GM23248 (cell line): ENCODE data around the gene RAB3GAP1. TPM values are rescaled to one million over a fixed set of nuclear protein-coding genes. Genes with fewer than 3 reads are reported as not detected.

ENCODE experiments used
- DNase-seq: peaks from one replicate; pipeline ENCODE4 v3.0.0-alpha.2; 2015
- H2AFZ ChIP-seq: fragments of 200-600 bp; sonication (generic); 2 replicates; pipeline ENCODE4 v1.6.1; 2016; ENCODE audit warnings: antibody characterized with exemption
- H3F3A ChIP-seq: fragments of 200-600 bp; sonication (generic); 2 replicates; pipeline ENCODE4 v1.6.1; 2016; ENCODE audit warnings: mild to moderate bottlenecking, antibody characterized with exemption, mixed run types; ENCODE audit not compliant: insufficient read depth
- H3K27ac ChIP-seq: fragments of 200-600 bp; sonication (generic); 2 replicates; pipeline ENCODE4 v1.5.1; 2016; ENCODE audit warnings: mild to moderate bottlenecking
- H3K27me3 ChIP-seq: fragments of 200-600 bp; sonication (generic); replicated peaks from 2 replicates; pipeline ENCODE4 v1.6.1; 2016; ENCODE audit warnings: mild to moderate bottlenecking; ENCODE audit not compliant: insufficient read depth
- H3K36me3 ChIP-seq: fragments of 200-600 bp; sonication (generic); 2 replicates; pipeline ENCODE4 v1.6.1; 2016; ENCODE audit warnings: low read depth, mild to moderate bottlenecking
- H3K4me1 ChIP-seq: fragments of 200-600 bp; sonication (generic); 2 replicates; pipeline ENCODE4 v1.6.1; 2016; ENCODE audit warnings: mild to moderate bottlenecking; ENCODE audit not compliant: insufficient read depth
- H3K4me2 ChIP-seq: fragments of 200-600 bp; sonication (generic); one replicate; pipeline ENCODE4 v1.6.1; 2016; ENCODE audit warnings: mild to moderate bottlenecking; ENCODE audit not compliant: unreplicated experiment
- H3K4me3 ChIP-seq: fragments of 200-600 bp; sonication (generic); 2 replicates; pipeline ENCODE4 v1.5.1; 2016; ENCODE audit warnings: mild to moderate bottlenecking
- H3K79me2 ChIP-seq: fragments of 200-600 bp; sonication (generic); 2 replicates; pipeline ENCODE4 v1.6.1; 2016; ENCODE audit warnings: mild to moderate bottlenecking; ENCODE audit not compliant: insufficient read depth
- H3K9ac ChIP-seq: fragments of 200-600 bp; sonication (generic); 2 replicates; pipeline ENCODE4 v1.6.1; 2016; ENCODE audit warnings: mild to moderate bottlenecking
- H3K9me2 ChIP-seq: fragments of 200-600 bp; sonication (generic); 2 replicates; pipeline ENCODE4 v1.6.1; 2016; ENCODE audit warnings: mixed run types, mild to moderate bottlenecking, moderate library complexity; ENCODE audit not compliant: insufficient read depth
- H3K9me3 ChIP-seq: fragments of 200-600 bp; sonication (generic); one replicate; pipeline ENCODE4 v1.6.1; 2017; ENCODE audit warnings: low read depth
- H4K20me1 ChIP-seq: fragments of 200-600 bp; sonication (generic); 2 replicates; pipeline ENCODE4 v1.6.0; 2016; ENCODE audit not compliant: insufficient read depth
- EZH2 ChIP-seq: fragments of 200-600 bp; sonication (generic); IDR thresholded peaks from 2 replicates; pipeline ENCODE4 v1.6.1; 2018; ENCODE audit warnings: antibody characterized with exemption, mild to moderate bottlenecking; ENCODE audit not compliant: insufficient read depth, poor library complexity, severe bottlenecking
- EZH2phosphoT487 ChIP-seq: fragments of 200-600 bp; sonication (generic); IDR thresholded peaks from 2 replicates; pipeline ENCODE4 v1.6.1; 2018; ENCODE audit warnings: antibody characterized with exemption, moderate library complexity, mild to moderate bottlenecking, low read depth; ENCODE audit not compliant: insufficient read depth
- WGBS, 2 experiments: methylation state at CpG; one replicate each; pipeline ENCODE4 v1.1.6; 2015 to 2017; ENCODE audit warnings: low lambda C conversion rate in 2 of 2, low coverage in 1 of 2; ENCODE audit errors: missing lambda C conversion rate in 2 of 2; 5-methylcytosine and 5-hydroxymethylcytosine counted together
- in situ Hi-C: fragments of 300-500 bp; cut with MboI; formaldehyde crosslinking; loops from 2 replicates; pipeline ENCODE4 v1.15.0; 2020
- polyA plus RNA-seq: library from polyadenylated mRNA; unstranded; fragments of >200 nt; fragmentation: Nextera tagmentation; extraction: Ambion mirVana; gene quantifications from 2 replicates; pipeline ENCODE4 v1.2.1, GENCODE V29; 2016
- total RNA-seq: library from RNA; depleted of rRNA; stranded (reverse); fragments of >200 nt; shearing (Covaris generic); gene quantifications from 2 replicates; pipeline ENCODE4 v1.2.3, GENCODE V29; 2014

RAB3GAP1 gene
- total and polyA plus RNA-seq, 2 experiments from 2014 or later, result 35.5 to 72.1 TPM

- no peaks in the 10 kb centered on the region for H3K4me1 ChIP-seq
- H3K9me3 ChIP-seq, result no peaks in the 10 kb centered on the region
- H2AFZ ChIP-seq, result no peak overlapping the region
- no peaks in the 10 kb centered on the region for H3K27me3 ChIP-seq
- H3K4me2 ChIP-seq, result no peak overlapping the region
- no peaks in the 10 kb centered on the region; the same call in 1 of the 2 replicates for H4K20me1 ChIP-seq
- DNase-seq, result no peak
- TF ChIP-seq EZH2phosphoT487, result no peak
- no peak for TF ChIP-seq EZH2
- no peaks in the 10 kb centered on the region for H3F3A ChIP-seq
- in situ Hi-C loops, result no loop called here
- H3K36me3 ChIP-seq, result peaks cover 40% of the 10 kb centered on the region
- no peaks in the 10 kb centered on the region for H3K9me2 ChIP-seq
- H3K4me3 ChIP-seq, result no peak overlapping the region
- H3K79me2 ChIP-seq, result peaks cover 72% of the 10 kb centered on the region
- H3K27ac ChIP-seq, result no peak overlapping the region
- H3K9ac ChIP-seq, result no peak overlapping the region
Measured at GRCh38 chr2:135140606-135141005, 88.5 kb downstream of the RAB3GAP1 start.

- Histone ChIP-seq H3F3A (no peaks in the 10 kb centered on the region), H3K79me2 (peaks cover 84% of the 10 kb centered on the region), H2AFZ (no peak overlapping the region), H3K4me3 (no peak overlapping the region), H3K9me2 (no peaks in the 10 kb centered on the region), H3K9ac (no peak overlapping the region), H3K4me2 (no peak overlapping the region), H4K20me1 (peaks cover 4% of the 10 kb centered on the region; the same call in 1 of the 2 replicates), H3K36me3 (peaks cover 29% of the 10 kb centered on the region), H3K27me3 (no peaks in the 10 kb centered on the region), H3K9me3 (no peaks in the 10 kb centered on the region), H3K4me1 (no peaks in the 10 kb centered on the region), H3K27ac (no peak overlapping the region)
- in situ Hi-C loops, result no loop called here
- TF ChIP-seq EZH2 (no peak), EZH2phosphoT487 (no peak)
- DNase-seq, result no peak
- WGBS, 2 experiments, result 100% methylated on average over 1 of the region's 1 CpG
Measured at GRCh38 chr2:135142323-135142722, 90.2 kb downstream of the RAB3GAP1 start.

- no peak overlapping the region for H3K27ac ChIP-seq
- H2AFZ ChIP-seq, result no peak overlapping the region
- no peak overlapping the region for H3K4me2 ChIP-seq
- H3K9me3 ChIP-seq, result no peaks in the 10 kb centered on the region
- in situ Hi-C loops, result no loop called here
- H3K36me3 ChIP-seq, result peaks cover 23% of the 10 kb centered on the region
- no peaks in the 10 kb centered on the region for H3K27me3 ChIP-seq
- peaks cover 9% of the 10 kb centered on the region; the same call in 1 of the 2 replicates for H4K20me1 ChIP-seq
- WGBS, 2 experiments, result 92 to 93% methylated on average over 2 of the region's 2 CpGs
- no peak overlapping the region for H3K9ac ChIP-seq
- no peaks in the 10 kb centered on the region for H3K9me2 ChIP-seq
- no peak for TF ChIP-seq EZH2phosphoT487
- TF ChIP-seq EZH2, result no peak
- peaks cover 95% of the 10 kb centered on the region for H3K79me2 ChIP-seq
- no peaks in the 10 kb centered on the region for H3F3A ChIP-seq
- H3K4me1 ChIP-seq, result peaks cover 4% of the 10 kb centered on the region; the same call in 1 of the 2 replicates
- no peak overlapping the region for H3K4me3 ChIP-seq
- no peak for DNase-seq
Measured at GRCh38 chr2:135144343-135144742, 92.3 kb downstream of the RAB3GAP1 start.

- no peaks in the 10 kb centered on the region for H3K9me3 ChIP-seq
- peaks cover 38% of the 10 kb centered on the region for H3K36me3 ChIP-seq
- in situ Hi-C loops, result no loop called here
- H3K9ac ChIP-seq, result no peak overlapping the region
- H3K79me2 ChIP-seq, result peaks cover 72% of the 10 kb centered on the region
- 65 to 68% methylated on average over 1 of the region's 1 CpG for WGBS, 2 experiments
- H4K20me1 ChIP-seq, result 0 out of 2 replicates have a peak, but pooled peaks cover 10% of the 10 kb centered on the region
- TF ChIP-seq EZH2phosphoT487, result no peak
- TF ChIP-seq EZH2, result no peak
- H3K4me2 ChIP-seq, result no peak overlapping the region
- no peaks in the 10 kb centered on the region for H3K9me2 ChIP-seq
- H3K4me1 ChIP-seq, result peaks cover 7% of the 10 kb centered on the region; the same call in 1 of the 2 replicates
- peak; percentile 59 for DNase-seq
- no peak overlapping the region for H3K4me3 ChIP-seq
- no peak overlapping the region for H3K27ac ChIP-seq
- H3F3A ChIP-seq, result no peaks in the 10 kb centered on the region
- H2AFZ ChIP-seq, result no peak overlapping the region
- no peaks in the 10 kb centered on the region for H3K27me3 ChIP-seq
Measured at GRCh38 chr2:135149251-135149650, 97.2 kb downstream of the RAB3GAP1 start.

GRCh38 chr2:135150725-135151124 lies 98.6 kb downstream of the RAB3GAP1 start:
- Histone ChIP-seq H3K9me3 (no peaks in the 10 kb centered on the region), H3K9ac (no peak overlapping the region), H3K36me3 (peaks cover 51% of the 10 kb centered on the region), H3K4me1 (peaks cover 7% of the 10 kb centered on the region; the same call in 1 of the 2 replicates), H3K27me3 (no peaks in the 10 kb centered on the region), H4K20me1 (0 out of 2 replicates have a peak, but pooled peaks cover 10% of the 10 kb centered on the region), H3K27ac (no peak overlapping the region), H3K4me3 (no peak overlapping the region), H3K9me2 (no peaks in the 10 kb centered on the region), H2AFZ (no peak overlapping the region), H3F3A (no peaks in the 10 kb centered on the region), H3K4me2 (no peak overlapping the region), H3K79me2 (peaks cover 61% of the 10 kb centered on the region)
- in situ Hi-C loops, result no loop called here
- 96 to 100% methylated on average over 1 of the region's 1 CpG for WGBS, 2 experiments
- no peak for DNase-seq
- TF ChIP-seq EZH2phosphoT487 (no peak), EZH2 (no peak)
